IMR-90 (cell line): Measurements from ENCODE around the gene CACNG8.

Source experiments
- BHLHE40 ChIP-seq: fragments of 150-350 bp; IDR thresholded peaks from 2 replicates; pipeline ENCODE4 v1.6.1; 2016; ENCODE audit warnings: mild to moderate bottlenecking, low read depth, low read length
- CEBPB ChIP-seq: IDR thresholded peaks from 2 replicates; pipeline ENCODE4 v1.6.1; 2012; ENCODE audit warnings: low read depth, low read length, improper control_type of control experiment
- FOS ChIP-seq: fragments of 150-350 bp; IDR thresholded peaks from 2 replicates; pipeline ENCODE4 v1.6.1; 2016; ENCODE audit warnings: low read depth, low read length
- MAFK ChIP-seq: IDR thresholded peaks from 2 replicates; pipeline ENCODE4 v1.6.1; 2012; ENCODE audit warnings: low read depth, low read length, improper control_type of control experiment
- MAZ ChIP-seq: IDR thresholded peaks from 2 replicates; pipeline ENCODE4 v1.6.1; 2012; ENCODE audit warnings: low read depth, mild to moderate bottlenecking, low read length, improper control_type of control experiment, moderate library complexity, borderline replicate concordance
- MXI1 ChIP-seq: IDR thresholded peaks from 2 replicates; pipeline ENCODE4 v1.6.1; 2012; ENCODE audit warnings: low read depth, mild to moderate bottlenecking, low read length, moderate library complexity, borderline replicate concordance
- NFE2L2 ChIP-seq: fragments of 150-350 bp; IDR thresholded peaks from 2 replicates; pipeline ENCODE4 v1.6.1; 2016; ENCODE audit warnings: low read depth, mild to moderate bottlenecking, low read length
- POLR2A ChIP-seq: IDR thresholded peaks from 2 replicates; pipeline ENCODE4 v1.6.1; 2012; ENCODE audit warnings: mild to moderate bottlenecking, low read depth, low read length
- RAD21 ChIP-seq: IDR thresholded peaks from 2 replicates; pipeline ENCODE4 v1.6.1; 2012; ENCODE audit warnings: low read length, improper control_type of control experiment
- RCOR1 ChIP-seq: IDR thresholded peaks from 2 replicates; pipeline ENCODE4 v1.6.1; 2012; ENCODE audit warnings: mild to moderate bottlenecking, low read length, improper control_type of control experiment; ENCODE audit not compliant: insufficient replicate concordance
- TF ChIP-seq, protein P1 (sequence below): conservative IDR thresholded peaks from 2 replicates; pipeline ENCODE4 v1.5.1; 2012; ENCODE audit warnings: mild to moderate bottlenecking, low read depth, low read length, improper control_type of control experiment
- TF ChIP-seq, protein P2 (sequence below): fragments of 150-350 bp; IDR thresholded peaks from 2 replicates; pipeline ENCODE4 v1.6.1; 2017; ENCODE audit warnings: mild to moderate bottlenecking, antibody characterized with exemption, low read length, low read depth

DNA sequence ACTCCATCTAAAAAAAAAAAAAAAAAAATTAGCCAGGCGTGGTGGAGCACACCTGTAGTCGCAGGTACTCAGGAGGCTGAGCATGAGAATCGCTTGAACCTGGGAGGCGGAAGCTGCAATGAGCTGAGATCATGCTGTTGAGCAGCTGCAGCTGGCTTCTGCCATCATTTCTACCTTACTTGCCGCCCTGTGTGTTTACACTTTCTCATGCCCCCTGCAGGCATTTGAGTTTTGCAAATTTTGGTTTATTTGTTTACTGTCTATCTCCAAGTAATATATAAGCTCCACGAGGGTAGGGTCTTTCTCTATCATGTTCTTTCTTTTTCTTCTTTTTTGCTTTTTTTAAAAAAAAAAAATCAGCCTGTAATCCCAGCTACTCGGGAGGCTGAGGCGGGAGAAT, 46.7 kb downstream of the CACNG8 start:
- TF ChIP-seq, protein P1, sequence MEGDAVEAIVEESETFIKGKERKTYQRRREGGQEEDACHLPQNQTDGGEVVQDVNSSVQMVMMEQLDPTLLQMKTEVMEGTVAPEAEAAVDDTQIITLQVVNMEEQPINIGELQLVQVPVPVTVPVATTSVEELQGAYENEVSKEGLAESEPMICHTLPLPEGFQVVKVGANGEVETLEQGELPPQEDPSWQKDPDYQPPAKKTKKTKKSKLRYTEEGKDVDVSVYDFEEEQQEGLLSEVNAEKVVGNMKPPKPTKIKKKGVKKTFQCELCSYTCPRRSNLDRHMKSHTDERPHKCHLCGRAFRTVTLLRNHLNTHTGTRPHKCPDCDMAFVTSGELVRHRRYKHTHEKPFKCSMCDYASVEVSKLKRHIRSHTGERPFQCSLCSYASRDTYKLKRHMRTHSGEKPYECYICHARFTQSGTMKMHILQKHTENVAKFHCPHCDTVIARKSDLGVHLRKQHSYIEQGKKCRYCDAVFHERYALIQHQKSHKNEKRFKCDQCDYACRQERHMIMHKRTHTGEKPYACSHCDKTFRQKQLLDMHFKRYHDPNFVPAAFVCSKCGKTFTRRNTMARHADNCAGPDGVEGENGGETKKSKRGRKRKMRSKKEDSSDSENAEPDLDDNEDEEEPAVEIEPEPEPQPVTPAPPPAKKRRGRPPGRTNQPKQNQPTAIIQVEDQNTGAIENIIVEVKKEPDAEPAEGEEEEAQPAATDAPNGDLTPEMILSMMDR: no peak
- TF ChIP-seq BHLHE40: no peak
- no peak for TF ChIP-seq RCOR1
- TF ChIP-seq POLR2A: no peak
- TF ChIP-seq MAFK: no peak
- TF ChIP-seq, protein P2, sequence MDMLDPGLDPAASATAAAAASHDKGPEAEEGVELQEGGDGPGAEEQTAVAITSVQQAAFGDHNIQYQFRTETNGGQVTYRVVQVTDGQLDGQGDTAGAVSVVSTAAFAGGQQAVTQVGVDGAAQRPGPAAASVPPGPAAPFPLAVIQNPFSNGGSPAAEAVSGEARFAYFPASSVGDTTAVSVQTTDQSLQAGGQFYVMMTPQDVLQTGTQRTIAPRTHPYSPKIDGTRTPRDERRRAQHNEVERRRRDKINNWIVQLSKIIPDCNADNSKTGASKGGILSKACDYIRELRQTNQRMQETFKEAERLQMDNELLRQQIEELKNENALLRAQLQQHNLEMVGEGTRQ: no peak
- no peak for TF ChIP-seq NFE2L2
- TF ChIP-seq MXI1: no peak
- TF ChIP-seq FOS: no peak
- no peak for TF ChIP-seq CEBPB
- TF ChIP-seq RAD21: no peak
- TF ChIP-seq MAZ: no peak
